HL-60/S4 treated with phorbol 12-myristate 13-acetate at 8.2 ng/mL for 4 days and 3 days (cell line): ENCODE data around the gene ACOXL.
"Not testable (repeated sequence)": the region's sequence is repeated elsewhere in the genome, so short reads cannot be mapped to it uniquely, and the experiment has no call there.

Experiments
- in situ Hi-C: fragments of 300-500 bp; cut with MboI; formaldehyde crosslinking; loops from 2 replicates; pipeline ENCODE4 v1.15.0; 2022; ENCODE audit warnings: low sequenced_read_pairs

ACOXL gene

DNA sequence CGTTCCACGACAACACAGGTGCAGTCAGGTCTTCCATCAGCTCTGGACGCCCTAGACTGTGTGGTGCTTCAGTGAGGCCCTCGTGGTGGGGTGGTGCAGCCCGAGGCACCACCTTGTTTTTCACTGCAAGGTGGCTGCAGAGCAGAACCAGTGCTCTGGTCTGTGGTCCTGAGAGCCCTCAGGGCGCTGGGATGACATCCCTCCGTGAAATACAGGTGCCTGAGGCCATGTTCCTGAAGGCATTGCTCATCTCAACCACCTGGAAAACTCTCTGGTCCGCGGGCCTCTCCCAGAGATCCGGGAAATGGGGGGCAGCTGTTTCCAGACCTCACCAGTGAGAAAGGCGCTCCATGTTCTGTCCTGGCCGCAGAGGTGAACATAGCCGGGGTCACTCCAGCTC is 119.2 kb downstream of the ACOXL start:
- in situ Hi-C loops = no loop called here

DNA sequence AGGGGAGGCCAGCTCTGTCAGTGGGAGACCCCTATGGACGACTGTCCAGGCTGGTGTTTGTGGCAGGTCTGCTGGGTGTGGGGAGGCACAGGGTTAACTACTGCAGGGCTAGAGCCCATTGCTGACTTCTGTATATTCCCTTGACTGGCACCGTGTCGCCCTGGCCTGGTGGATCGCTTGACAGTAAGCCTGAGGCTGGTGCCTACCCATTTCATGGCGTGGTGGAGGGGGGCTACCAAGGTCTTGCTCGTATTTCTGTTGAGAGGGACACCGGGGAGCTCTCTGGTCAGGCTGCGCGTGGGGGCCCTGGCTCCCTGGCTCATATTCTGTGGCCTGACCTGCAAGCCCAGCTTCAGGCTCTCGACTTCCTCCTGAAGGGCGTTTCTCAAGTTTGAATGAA is 119.7 kb downstream of the ACOXL start:
- in situ Hi-C loops = no loop called here

DNA sequence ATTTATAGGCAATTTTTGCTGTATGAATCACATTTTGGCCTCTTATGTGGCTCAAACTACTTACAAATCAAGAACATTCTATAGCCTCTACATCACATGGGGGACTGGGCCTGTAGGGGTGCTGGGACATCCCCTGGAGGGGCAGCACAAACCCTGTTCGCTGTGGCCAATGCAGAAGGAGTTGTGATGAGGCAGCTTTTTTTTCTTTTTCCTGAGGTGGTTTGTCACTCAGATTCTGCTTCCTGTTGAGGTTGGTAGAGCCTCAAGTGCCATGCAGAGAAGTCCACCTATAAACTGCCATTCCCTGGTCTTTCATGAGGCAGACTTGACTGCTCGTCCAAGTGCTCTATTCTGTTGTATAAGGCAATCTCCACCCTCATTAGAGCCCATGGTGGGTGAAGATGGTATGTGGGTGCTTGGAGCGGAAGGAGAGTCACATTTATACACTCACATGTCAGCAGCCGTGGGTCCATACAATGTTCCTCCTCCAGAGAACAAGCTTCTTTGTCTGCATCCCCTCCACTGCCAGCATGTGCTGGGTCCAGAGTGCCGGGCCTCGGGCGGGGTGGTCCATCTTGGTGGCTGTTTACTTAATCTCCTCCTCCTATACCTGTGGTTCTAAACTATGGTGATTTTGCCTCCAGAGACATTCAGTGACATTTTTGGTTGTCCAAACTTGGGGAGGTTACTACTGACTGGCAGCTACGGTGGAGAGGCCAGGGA is 120.3 kb downstream of the ACOXL start:
- in situ Hi-C loops = no loop called here

GRCh38 chr2:110853516-110853915 is 121.1 kb downstream of the ACOXL start:
- in situ Hi-C loops = no loop called here

- in situ Hi-C loops = no loop called here
Measured at GRCh38 chr2:110853948-110854347, 121.6 kb downstream of the ACOXL start.

DNA sequence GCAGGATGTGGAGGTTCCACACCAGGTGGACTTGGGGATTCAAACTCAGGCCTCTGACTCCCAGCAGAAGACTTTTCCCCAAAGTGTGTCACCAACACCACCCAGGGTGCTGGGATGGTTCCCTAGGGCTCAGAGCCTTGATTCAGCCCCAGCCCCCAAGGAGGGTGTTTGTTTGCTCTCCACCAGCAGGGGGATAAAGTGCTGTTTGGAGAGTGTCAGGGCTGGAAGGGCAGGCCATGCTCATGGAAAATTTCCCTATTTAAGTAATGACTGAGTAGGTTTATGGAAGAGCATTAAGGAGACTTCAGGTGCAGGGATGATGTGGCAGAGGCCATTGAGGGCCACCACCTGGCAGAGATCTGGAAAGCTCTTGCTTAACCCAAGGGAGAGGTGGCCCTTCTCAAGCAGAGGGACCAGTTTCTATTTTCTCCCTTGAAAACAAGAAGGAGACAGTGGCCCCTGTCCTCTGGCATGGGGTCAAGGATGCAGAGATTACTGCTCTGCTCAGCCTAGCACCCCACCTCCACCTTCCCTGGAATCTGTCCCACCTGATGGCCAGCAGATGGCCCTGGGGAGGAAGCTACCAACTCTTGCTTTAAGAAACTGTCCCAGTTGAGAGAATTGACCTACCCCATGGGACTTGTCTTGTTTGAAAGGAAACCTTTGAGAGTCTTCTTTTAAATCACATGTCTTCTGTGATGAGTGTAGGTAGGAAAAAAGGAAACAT is 122.1 kb downstream of the ACOXL start:
- in situ Hi-C loops = no loop called here

- in situ Hi-C loops = not testable (repeated sequence)
Measured at GRCh38 chr2:110855841-110856240, 123.5 kb downstream of the ACOXL start.

DNA sequence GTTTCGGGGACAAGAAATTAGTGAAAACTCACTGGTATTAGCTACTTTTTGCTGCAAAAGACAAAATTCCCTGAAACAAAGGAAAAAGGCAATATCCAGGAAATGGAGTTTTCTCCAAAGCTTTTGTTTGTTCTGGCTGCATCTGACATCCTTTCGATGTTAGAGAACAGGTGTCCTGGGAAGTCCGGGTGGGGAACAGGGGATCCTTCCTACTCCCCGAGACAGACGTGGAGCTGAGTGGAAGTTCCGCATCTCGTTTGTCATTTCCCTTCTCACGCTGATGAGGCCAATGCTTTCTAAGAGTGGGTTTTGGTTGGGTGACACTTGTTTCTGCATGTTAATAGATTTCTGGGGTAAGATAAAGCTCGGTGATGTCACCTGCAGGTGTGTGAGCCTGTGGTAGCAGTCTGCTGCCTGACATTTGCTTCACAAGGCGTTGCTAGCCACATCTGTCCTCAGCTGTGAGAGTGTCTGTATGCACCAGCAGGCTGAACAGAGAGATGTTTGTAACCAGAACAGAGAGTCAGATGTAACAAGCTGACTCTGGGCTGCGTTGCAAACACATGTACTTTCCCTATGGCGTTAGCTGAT is 125.9 kb downstream of the ACOXL start:
- in situ Hi-C loops = no loop called here

DNA sequence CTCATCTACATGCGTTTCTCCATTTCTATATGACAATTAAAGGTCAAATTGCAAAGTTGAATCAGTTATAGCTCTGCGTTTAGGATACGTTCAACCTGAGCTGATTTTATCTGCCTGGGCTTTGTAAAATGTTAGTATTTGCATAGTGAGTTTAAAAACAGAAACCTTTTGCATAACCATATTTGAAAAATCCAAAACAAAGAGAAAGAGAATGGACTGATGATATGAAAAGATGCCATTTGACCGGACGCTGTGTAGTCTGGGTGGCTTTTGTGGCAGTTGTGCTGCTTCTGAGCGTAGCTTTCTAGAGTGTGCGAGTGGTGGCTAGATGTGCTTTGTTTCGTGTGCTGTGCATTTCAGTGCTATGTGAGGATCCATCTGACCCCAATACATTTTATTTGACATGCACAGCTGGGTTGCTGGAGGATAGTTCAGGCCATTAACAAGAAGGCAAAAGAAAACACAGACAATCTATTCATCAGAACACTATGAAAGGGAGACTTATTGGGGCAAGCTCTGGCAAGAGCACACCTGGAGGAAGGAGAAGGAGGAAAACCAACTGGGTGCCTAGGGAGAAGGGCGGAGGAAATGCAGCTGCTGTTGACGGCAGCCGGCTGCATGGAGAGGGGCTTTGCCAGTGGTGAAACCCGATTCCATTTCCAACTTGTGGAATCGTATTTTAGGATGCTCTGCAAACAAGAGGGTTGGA is 126.8 kb downstream of the ACOXL start:
- in situ Hi-C loops = no loop called here

GRCh38 chr2:110860630-110861029 is 128.3 kb downstream of the ACOXL start:
- in situ Hi-C loops = no loop called here

- in situ Hi-C loops = no loop called here
Measured at GRCh38 chr2:110861616-110862260, 129.4 kb downstream of the ACOXL start.

- in situ Hi-C loops = no loop called here
Measured at GRCh38 chr2:110863726-110864125, 131.4 kb downstream of the ACOXL start.

DNA sequence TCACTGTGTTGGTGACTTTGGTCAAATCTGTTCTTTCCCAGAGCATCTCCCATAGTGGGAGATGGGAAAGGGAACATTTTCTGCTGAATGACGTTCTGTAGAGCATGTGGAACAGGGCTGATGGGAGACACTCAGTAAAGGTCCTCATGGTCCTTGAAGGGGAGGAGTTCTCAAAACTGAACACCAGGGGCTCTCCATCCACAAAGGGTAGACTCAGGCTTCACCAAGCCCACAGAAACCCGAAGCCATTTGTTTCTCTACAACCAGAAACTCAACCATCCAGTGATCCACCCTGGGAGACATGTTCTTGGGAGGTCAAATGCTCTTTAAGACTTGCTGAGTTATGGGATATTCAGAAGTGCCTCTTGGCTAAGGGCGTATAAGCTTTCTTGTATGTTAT is 131.8 kb downstream of the ACOXL start:
- in situ Hi-C loops = no loop called here

GRCh38 chr2:110864731-110865130 is 132.4 kb downstream of the ACOXL start:
- in situ Hi-C loops = no loop called here

- in situ Hi-C loops = no loop called here
Measured at GRCh38 chr2:110865188-110865587, 132.8 kb downstream of the ACOXL start.

- in situ Hi-C loops = no loop called here
Measured at GRCh38 chr2:110866045-110866444, 133.7 kb downstream of the ACOXL start.

DNA sequence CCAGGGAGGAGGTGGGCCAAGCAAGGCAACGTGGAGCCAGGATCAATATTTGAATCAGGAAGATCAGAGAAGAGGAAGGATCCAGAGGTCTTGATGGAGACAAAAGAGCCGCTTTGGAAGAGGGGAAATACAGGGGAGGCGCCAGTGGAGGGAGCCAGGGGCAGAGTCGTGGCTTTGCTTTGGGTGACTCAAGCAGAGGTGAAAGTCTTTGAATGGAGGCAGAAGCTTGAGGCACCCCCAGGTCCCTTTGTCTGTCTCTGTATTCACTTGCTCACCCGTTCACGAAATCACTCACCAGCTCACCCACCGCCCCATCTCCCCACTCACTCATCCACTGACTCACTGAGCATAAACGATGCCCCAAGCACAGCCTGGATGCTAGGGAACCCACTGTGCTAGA is 134.1 kb downstream of the ACOXL start:
- in situ Hi-C loops = no loop called here

DNA sequence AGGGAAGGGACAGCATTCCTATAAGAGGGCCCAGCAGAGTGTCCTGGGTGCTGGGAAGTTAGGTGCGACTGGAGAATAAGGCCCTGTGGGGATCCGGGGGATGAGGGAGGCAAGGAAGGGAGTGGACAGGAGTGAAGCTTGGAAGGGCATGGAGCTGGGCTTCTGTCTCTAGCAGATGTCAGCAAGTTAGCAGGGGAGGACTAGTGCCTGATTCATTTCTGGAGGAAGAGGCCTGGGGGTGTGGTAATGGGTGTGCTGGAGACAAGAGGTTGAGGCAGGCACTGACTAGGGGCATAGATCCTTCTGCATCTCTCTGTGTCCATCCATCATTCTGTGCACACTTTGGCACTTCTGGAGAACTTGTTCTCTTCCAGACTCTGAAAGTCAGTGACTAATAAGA is 134.7 kb downstream of the ACOXL start:
- in situ Hi-C loops = no loop called here

DNA sequence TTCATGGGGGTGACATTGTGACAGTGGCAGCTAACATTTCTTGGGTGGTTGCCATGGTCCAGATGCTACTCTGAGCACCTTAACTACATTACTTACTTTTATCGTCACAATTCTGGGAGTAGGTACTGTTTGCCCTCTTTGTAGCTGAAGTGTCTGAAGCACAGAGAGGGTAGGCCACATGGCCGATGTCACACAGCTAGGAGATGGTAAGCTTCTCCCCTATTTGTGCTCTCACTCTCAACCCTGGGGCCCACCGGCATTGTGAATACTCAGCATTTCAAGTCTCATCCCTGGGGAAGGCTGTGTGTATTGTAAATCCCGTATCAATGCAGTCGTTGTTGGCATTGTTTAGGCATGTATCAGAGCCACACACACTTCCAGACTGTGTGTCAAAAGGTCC is 136.6 kb downstream of the ACOXL start:
- in situ Hi-C loops = no loop called here

DNA sequence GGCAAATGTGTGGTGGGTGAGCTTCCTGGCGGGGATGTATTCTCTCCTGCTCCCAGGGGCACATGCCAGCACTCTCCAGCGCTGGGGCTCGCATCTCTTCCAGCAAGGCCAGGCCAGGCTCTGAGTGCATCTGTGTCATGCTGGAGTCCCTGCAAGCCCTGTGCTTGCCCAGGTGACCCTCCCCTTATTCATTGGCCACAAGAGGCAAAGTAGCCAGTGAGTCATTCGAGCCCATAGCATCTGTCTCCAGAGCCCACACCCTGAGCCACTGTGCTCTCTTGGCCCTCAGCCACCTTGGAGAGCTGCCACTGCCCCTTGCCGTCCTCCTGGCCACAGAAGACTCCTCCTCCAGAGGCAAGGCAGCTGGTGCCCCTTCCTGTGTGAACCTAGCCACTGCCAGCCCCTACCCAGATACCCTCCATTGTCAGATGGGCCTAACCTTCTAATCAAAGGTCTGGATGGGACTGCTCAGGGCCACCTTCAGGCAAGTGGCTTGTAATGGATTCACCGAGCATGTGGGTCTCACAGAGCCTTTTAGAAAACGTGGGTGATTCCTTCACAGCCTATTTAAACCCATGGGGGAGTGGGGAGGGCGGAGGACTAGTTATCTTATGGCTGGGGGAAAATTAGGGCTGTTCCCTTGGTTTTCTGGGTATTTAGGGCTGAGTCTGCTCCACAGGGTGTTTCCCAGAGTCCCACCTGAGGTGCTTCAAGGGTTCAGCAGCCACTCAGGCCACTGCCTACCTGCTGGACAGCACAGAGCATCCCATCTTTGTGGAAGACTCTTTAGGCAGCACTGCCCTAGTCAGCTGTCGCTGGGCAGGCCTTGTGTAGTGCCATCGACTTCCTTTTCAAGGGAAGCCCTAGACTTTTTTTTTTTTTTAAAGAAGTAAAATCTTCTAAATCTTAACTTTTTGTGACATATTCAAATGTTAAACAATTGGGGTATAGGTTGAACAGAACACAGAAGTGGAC is 137.4 kb downstream of the ACOXL start:
- in situ Hi-C loops = no loop called here
